Gastrocnemius medialis (tissue), 4 donors: Measurements from ENCODE around the gene RASGEF1C.

Source experiments
- CTCF ChIP-seq, 5 experiments: fragments of 450-650 bp in 3 of 5; fragments of 200-600 bp in 2 of 5; sonication (generic) in 2 of 5; IDR thresholded peaks in 4 of 5; conservative IDR thresholded peaks in 1 of 5; 1 replicate in 4 of 5; 2 replicates in 1 of 5; pipeline ENCODE4 v1.5.1; 2016 to 2019; ENCODE audit warnings: antibody characterized with exemption in 5 of 5, mild to moderate bottlenecking in 3 of 5, moderate library complexity in 3 of 5
- POLR2A ChIP-seq, 2 donors: fragments of 450-650 bp; IDR thresholded peaks; one replicate each; pipeline ENCODE4 v1.6.1; 2017; ENCODE audit warnings: antibody characterized with exemption in 2 of 2, mild to moderate bottlenecking in 2 of 2, moderate library complexity in 2 of 2

- TF ChIP-seq CTCF (IDR thresholded peaks at IDR 0.05 in 4 of 5, conservative IDR thresholded peaks at IDR 0.05 in 1 of 5), result no peak
- TF ChIP-seq POLR2A (IDR thresholded peaks at IDR 0.05), result no peak
These were observed 130.7 kb downstream of the RASGEF1C start for GRCh38 chr5:180078348-180078747.
